ENCODE measurements around the gene PGAM1.

DNA sequence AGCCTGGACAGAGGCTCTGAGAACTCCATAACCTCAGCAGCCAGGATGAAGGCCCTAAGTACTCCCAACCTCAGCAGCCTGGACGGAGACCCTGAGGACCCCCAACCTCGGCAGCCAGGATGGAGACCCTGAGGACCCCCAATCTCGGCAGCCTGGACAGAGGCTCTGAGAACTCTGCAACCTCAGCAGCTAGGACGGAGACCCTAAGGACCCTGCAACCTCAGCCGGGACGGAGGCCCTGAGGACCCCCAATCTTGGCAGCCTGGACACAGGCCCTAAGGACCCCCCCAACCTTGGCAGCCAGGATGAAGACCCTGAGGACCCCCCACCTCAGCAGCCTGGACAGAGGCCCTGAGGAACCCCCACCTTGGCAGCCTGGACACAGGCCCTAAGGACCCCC is 41.4 kb upstream of the PGAM1 start:
- TF ChIP-seq TAF1 (IDR thresholded peaks at IDR 0.05; ENCODE audit: low read depth) = no peak
- TF ChIP-seq USF1 (IDR thresholded peaks at IDR 0.05) = no peak
- no peak for TF ChIP-seq RAD21 (IDR thresholded peaks at IDR 0.05; ENCODE audit: low read depth)
- no peak for TF ChIP-seq EP300 (IDR thresholded peaks at IDR 0.05; ENCODE audit: borderline replicate concordance)
- no peak for TF ChIP-seq NFIC (IDR thresholded peaks at IDR 0.05)
- TF ChIP-seq TEAD4 (IDR thresholded peaks at IDR 0.05) = no peak
- no peak for TF ChIP-seq TCF12 (IDR thresholded peaks at IDR 0.05; ENCODE audit: low read depth)
- no peak for TF ChIP-seq FOXM1 (IDR thresholded peaks at IDR 0.05; ENCODE audit: borderline replicate concordance, low read depth)
- no peak for TF ChIP-seq CREB1 (IDR thresholded peaks at IDR 0.05; ENCODE audit: low read depth)
- TF ChIP-seq MAX (IDR thresholded peaks at IDR 0.05) = no peak
- TF ChIP-seq CEBPB (IDR thresholded peaks at IDR 0.05) = no peak
- TF ChIP-seq EGR1 (IDR thresholded peaks at IDR 0.05) = no peak
- no peak for TF ChIP-seq REST (IDR thresholded peaks at IDR 0.05; ENCODE audit: low read depth)
- no peak for TF ChIP-seq ZBTB7A (IDR thresholded peaks at IDR 0.05; ENCODE audit: low read depth)
